Measurements from ENCODE around the gene DMRT2. TPM values are rescaled to one million over a fixed set of nuclear protein-coding genes. Genes with fewer than 3 reads are reported as not detected.
A peak's percentile ranks its signal among the peaks of the same experiment; 100 is the strongest.

DMRT2 gene
- total RNA-seq, 1 donor: not detected

DNA sequence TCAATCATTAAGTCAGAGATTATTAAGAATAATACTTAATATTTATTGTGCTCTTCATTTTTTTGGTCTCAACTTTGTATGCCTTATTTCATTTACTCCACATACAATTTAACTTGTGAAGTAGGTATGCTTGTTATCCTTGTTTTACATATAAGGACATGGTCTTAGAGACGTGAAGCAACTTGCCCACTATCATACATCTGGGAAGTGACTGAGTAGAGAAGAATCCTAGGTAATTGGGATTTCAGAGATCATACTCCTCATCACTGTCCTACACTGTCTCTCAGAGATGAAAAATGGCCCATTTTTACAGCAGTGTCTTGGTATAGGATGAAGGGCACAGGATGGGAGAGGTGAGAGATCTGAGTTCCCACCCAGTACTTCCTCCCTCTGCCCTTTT lies 23.3 kb downstream of the DMRT2 start:
- Histone ChIP-seq H3K4me1 (ENCODE audit: insufficient read depth, low read length) (no peaks in the 10 kb centered on the region), H3K4me3 (ENCODE audit: insufficient read depth, low read length) (no peak overlapping the region), H3K79me2 (ENCODE audit: insufficient read depth, low read length) (no peaks in the 10 kb centered on the region), H3K4me2 (ENCODE audit: insufficient read depth, low read length) (no peak overlapping the region), H2AFZ (ENCODE audit: low read length) (no peak overlapping the region), H3K36me3 (ENCODE audit: insufficient read depth, low read length) (no peaks in the 10 kb centered on the region), H4K20me1 (ENCODE audit: insufficient read depth, low read length) (no peaks in the 10 kb centered on the region), H3K27ac (ENCODE audit: low read depth, low read length) (no peak overlapping the region), H3K27me3 (ENCODE audit: insufficient read depth, low read length) (no peaks in the 10 kb centered on the region), H3K9me3 (ENCODE audit: low read depth, low read length) (no peaks in the 10 kb centered on the region)
- no peak for DNase-seq (ENCODE audit: insufficient read length, low spot score, missing footprints)
- TF ChIP-seq, protein P1, sequence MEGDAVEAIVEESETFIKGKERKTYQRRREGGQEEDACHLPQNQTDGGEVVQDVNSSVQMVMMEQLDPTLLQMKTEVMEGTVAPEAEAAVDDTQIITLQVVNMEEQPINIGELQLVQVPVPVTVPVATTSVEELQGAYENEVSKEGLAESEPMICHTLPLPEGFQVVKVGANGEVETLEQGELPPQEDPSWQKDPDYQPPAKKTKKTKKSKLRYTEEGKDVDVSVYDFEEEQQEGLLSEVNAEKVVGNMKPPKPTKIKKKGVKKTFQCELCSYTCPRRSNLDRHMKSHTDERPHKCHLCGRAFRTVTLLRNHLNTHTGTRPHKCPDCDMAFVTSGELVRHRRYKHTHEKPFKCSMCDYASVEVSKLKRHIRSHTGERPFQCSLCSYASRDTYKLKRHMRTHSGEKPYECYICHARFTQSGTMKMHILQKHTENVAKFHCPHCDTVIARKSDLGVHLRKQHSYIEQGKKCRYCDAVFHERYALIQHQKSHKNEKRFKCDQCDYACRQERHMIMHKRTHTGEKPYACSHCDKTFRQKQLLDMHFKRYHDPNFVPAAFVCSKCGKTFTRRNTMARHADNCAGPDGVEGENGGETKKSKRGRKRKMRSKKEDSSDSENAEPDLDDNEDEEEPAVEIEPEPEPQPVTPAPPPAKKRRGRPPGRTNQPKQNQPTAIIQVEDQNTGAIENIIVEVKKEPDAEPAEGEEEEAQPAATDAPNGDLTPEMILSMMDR (IDR thresholded peaks at IDR 0.05; ENCODE audit: extremely low read depth, low read depth, low read length): no peak

DNA sequence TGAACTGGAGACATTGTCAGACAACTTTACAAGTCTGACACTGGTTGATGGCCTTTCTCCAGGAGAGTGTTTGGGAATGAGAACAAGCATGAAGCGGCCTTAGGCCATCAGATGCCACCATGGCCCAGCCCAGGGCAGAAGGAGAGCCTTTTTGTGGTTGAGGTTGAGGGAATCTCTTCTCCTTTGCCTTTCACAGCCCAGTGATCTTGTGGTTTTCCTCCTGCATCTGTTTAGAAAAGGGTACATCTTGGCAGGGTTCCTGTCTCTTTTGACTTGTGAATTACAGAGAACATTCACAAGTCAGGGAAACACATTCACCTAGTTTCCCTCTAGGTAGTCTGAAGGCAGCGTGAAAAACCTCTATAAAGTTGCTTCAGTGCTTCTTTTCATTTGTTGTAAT lies 27.5 kb downstream of the DMRT2 start:
- Histone ChIP-seq H3K27me3 (ENCODE audit: insufficient read depth, low read length) (no peaks in the 10 kb centered on the region), H3K4me3 (ENCODE audit: insufficient read depth, low read length) (no peak overlapping the region), H3K27ac (ENCODE audit: low read depth, low read length) (no peak overlapping the region), H3K79me2 (ENCODE audit: insufficient read depth, low read length) (no peaks in the 10 kb centered on the region), H3K36me3 (ENCODE audit: insufficient read depth, low read length) (no peaks in the 10 kb centered on the region), H2AFZ (ENCODE audit: low read length) (no peak overlapping the region), H4K20me1 (ENCODE audit: insufficient read depth, low read length) (no peaks in the 10 kb centered on the region), H3K9me3 (ENCODE audit: low read depth, low read length) (no peaks in the 10 kb centered on the region), H3K4me1 (ENCODE audit: insufficient read depth, low read length) (no peaks in the 10 kb centered on the region), H3K4me2 (ENCODE audit: insufficient read depth, low read length) (no peak overlapping the region)
- TF ChIP-seq, protein P1 (IDR thresholded peaks at IDR 0.05; ENCODE audit: extremely low read depth, low read depth, low read length): no peak
- DNase-seq (ENCODE audit: insufficient read length, low spot score, missing footprints): no peak

DNA sequence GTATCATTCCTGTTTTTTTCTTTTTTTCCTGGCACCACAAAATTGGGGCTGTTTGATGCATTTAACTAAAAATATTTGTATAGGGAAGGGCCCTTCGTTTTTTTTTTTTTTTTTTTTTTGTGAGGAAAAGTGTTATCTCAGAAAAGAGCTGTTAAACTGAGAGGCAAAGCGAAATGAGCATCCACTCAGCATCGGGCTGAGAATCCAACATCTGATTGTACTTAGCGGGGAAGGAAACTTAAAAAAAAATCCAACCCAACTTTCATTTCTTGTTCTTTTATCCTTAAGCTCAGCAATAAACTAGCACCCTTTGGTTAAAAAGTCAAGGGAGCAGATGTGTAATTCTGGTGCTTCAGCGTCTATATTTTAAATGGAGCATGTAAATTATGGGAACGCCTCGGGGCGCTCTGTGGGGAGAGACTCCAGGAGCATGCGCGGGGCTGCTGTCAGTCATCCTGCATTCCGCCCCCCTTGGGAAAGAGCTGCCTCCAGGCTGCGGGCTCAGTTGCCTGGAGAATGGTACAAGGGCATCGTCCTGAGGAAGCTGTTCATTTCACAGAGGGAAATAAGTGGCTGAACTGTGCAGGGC lies 33.3 kb downstream of the DMRT2 start:
- H3K4me3 ChIP-seq (ENCODE audit: insufficient read depth, low read length): peak overlapping the region; percentile 30
- no peaks in the 10 kb centered on the region for H3K27me3 ChIP-seq (ENCODE audit: insufficient read depth, low read length)
- H3K36me3 ChIP-seq (ENCODE audit: insufficient read depth, low read length): no peaks in the 10 kb centered on the region
- no peaks in the 10 kb centered on the region for H4K20me1 ChIP-seq (ENCODE audit: insufficient read depth, low read length)
- no peaks in the 10 kb centered on the region for H3K79me2 ChIP-seq (ENCODE audit: insufficient read depth, low read length)
- H3K4me2 ChIP-seq (ENCODE audit: insufficient read depth, low read length): peak overlapping the region; percentile 56
- DNase-seq (ENCODE audit: insufficient read length, low spot score, missing footprints): no peak
- no peak overlapping the region for H2AFZ ChIP-seq (ENCODE audit: low read length)
- no peaks in the 10 kb centered on the region for H3K9me3 ChIP-seq (ENCODE audit: low read depth, low read length)
- TF ChIP-seq, protein P1 (IDR thresholded peaks at IDR 0.05; ENCODE audit: extremely low read depth, low read depth, low read length): no peak
- H3K27ac ChIP-seq (ENCODE audit: low read depth, low read length): no peak overlapping the region
- no peaks in the 10 kb centered on the region for H3K4me1 ChIP-seq (ENCODE audit: insufficient read depth, low read length)

DNA sequence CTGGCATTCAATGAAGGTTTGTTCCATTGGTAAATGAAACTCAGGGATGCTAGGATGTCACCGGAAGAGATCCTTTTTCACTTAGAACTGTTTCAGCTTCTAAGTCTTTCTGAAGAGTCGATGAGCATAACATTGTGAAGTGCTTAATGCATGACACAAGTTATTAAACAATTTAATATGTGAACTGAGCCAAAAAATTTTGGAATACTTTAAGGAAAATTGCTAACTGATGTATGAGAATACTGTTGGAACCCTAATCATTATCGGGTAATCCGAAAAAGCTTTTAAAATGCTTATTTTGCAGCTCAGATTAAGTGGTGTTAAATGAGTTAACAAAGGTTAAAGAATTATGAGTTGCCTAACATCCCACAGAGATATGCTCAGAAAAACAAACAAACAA lies 34.9 kb downstream of the DMRT2 start:
- Histone ChIP-seq H3K4me3 (ENCODE audit: insufficient read depth, low read length) (no peak overlapping the region), H3K27me3 (ENCODE audit: insufficient read depth, low read length) (no peaks in the 10 kb centered on the region), H3K36me3 (ENCODE audit: insufficient read depth, low read length) (no peaks in the 10 kb centered on the region), H3K79me2 (ENCODE audit: insufficient read depth, low read length) (no peaks in the 10 kb centered on the region), H2AFZ (ENCODE audit: low read length) (no peak overlapping the region), H3K27ac (ENCODE audit: low read depth, low read length) (no peak overlapping the region), H3K4me1 (ENCODE audit: insufficient read depth, low read length) (no peaks in the 10 kb centered on the region), H3K9me3 (ENCODE audit: low read depth, low read length) (no peaks in the 10 kb centered on the region), H3K4me2 (ENCODE audit: insufficient read depth, low read length) (no peak overlapping the region), H4K20me1 (ENCODE audit: insufficient read depth, low read length) (no peaks in the 10 kb centered on the region)
- DNase-seq (ENCODE audit: insufficient read length, low spot score, missing footprints): no peak
- TF ChIP-seq, protein P1 (IDR thresholded peaks at IDR 0.05; ENCODE audit: extremely low read depth, low read depth, low read length): no peak

Measured in osteoblast (primary cell).